OCI-LY7 (cell line): ENCODE results near the gene XRCC5. TPM values are rescaled to one million over a fixed set of nuclear protein-coding genes. Genes with fewer than 3 reads are reported as not detected.

Experiments used
- BruUV-seq: library from RNA; stranded (reverse); fragments of 400-500 nt; replicated peaks from 2 replicates; lab custom pipeline; 2021; lab: Mats Ljungman, UMichigan
- CTCF ChIA-PET: fragments of 300-600 bp; sonication (Branson Sonifier 250); formaldehyde crosslinking; loops from one replicate; lab custom pipeline; 2022; ENCODE audit warnings: antibody characterized with exemption; ENCODE audit not compliant: unreplicated experiment; lab: Charles Lee
- POLR2A ChIA-PET: fragments of 300-600 bp; sonication (Branson Sonifier 250); formaldehyde crosslinking; loops from one replicate; lab custom pipeline; 2022; ENCODE audit warnings: antibody characterized with exemption; lab: Charles Lee
- DNase-seq: peaks from one replicate; pipeline ENCODE4 v3.0.0-alpha.2; 2015; ENCODE audit warnings: low spot score
- H2AFZ ChIP-seq: fragments of 200-600 bp; sonication (generic), shearing (Covaris generic); 2 replicates; pipeline ENCODE4 v1.6.1; 2014; ENCODE audit warnings: mild to moderate bottlenecking, antibody characterized with exemption, low read length, moderate library complexity
- H3K27ac ChIP-seq: fragments of 200-600 bp; sonication (generic); 2 replicates; pipeline ENCODE4 v1.5.1; 2014; ENCODE audit warnings: mixed run types, low read depth, mild to moderate bottlenecking, moderate library complexity, low read length, inconsistent platforms; ENCODE audit not compliant: poor library complexity, severe bottlenecking
- H3K36me3 ChIP-seq: fragments of 200-600 bp; sonication (generic); 2 replicates; pipeline ENCODE4 v1.6.1; 2014; ENCODE audit warnings: mild to moderate bottlenecking, antibody characterized with exemption, low read length, moderate library complexity, mixed read lengths; ENCODE audit not compliant: insufficient read depth
- H3K4me1 ChIP-seq: fragments of 200-600 bp; sonication (generic); 2 replicates; pipeline ENCODE4 v1.5.1; 2014; ENCODE audit warnings: mild to moderate bottlenecking, low read length; ENCODE audit not compliant: insufficient read depth, poor library complexity, severe bottlenecking
- H3K4me2 ChIP-seq: fragments of 200-600 bp; sonication (generic); 2 replicates; pipeline ENCODE4 v1.6.1; 2014; ENCODE audit warnings: mild to moderate bottlenecking, low read length
- H3K4me3 ChIP-seq: fragments of 200-600 bp; sonication (generic); 2 replicates; pipeline ENCODE4 v1.5.1; 2014; ENCODE audit warnings: mild to moderate bottlenecking, low read depth, low read length; ENCODE audit not compliant: poor library complexity, severe bottlenecking
- H3K79me2 ChIP-seq: fragments of 200-600 bp; sonication (generic); 2 replicates; pipeline ENCODE4 v1.6.1; 2016; ENCODE audit warnings: low read depth, mild to moderate bottlenecking, low read length, moderate library complexity, mixed read lengths; ENCODE audit not compliant: insufficient read depth
- H3K9me2 ChIP-seq: fragments of 200-600 bp; sonication (generic); 2 replicates; pipeline ENCODE4 v1.6.1; 2016; ENCODE audit warnings: mild to moderate bottlenecking, low read length, mixed read lengths; ENCODE audit not compliant: insufficient read depth
- H3K9me3 ChIP-seq: fragments of 200-600 bp; sonication (generic); 2 replicates; pipeline ENCODE4 v1.6.1; 2014; ENCODE audit warnings: mild to moderate bottlenecking, mixed run types, low read length, mixed read lengths
- H4K20me1 ChIP-seq: fragments of 200-600 bp; sonication (generic); 2 replicates; pipeline ENCODE4 v1.6.1; 2014; ENCODE audit warnings: mild to moderate bottlenecking, antibody characterized with exemption, low read length, moderate library complexity, mixed read lengths; ENCODE audit not compliant: insufficient read depth
- CTCF ChIP-seq: fragments of 200-600 bp; sonication (generic); conservative IDR thresholded peaks from 2 replicates; pipeline ENCODE4 v1.5.1; 2014; ENCODE audit warnings: mild to moderate bottlenecking, antibody characterized with exemption, low read length, moderate library complexity, mixed read lengths
- EZH2phosphoT487 ChIP-seq: fragments of 200-600 bp; sonication (generic); IDR thresholded peaks from 2 replicates; pipeline ENCODE4 v1.6.1; 2018; ENCODE audit warnings: low read depth, borderline replicate concordance, mild to moderate bottlenecking, mixed run types, antibody characterized with exemption, low read length, moderate library complexity, mixed read lengths
- intact Hi-C: fragments of 100-400 bp; cut with micrococcal nuclease; formaldehyde crosslinking; loops from one replicate; pipeline ENCODE4 v1.10.0; 2022; ENCODE audit not compliant: unreplicated experiment
- total RNA-seq, 2 experiments: library from RNA; depleted of rRNA in 1 of 2; stranded (reverse); fragments of >200 nt in 1 of 2; shearing (Covaris generic) in 1 of 2; gene quantifications; 2 replicates each; pipeline ENCODE4 v1.2.3, GENCODE V29; 2014 to 2022

Gene XRCC5
- total RNA-seq, 2 experiments from 2014 or later = 174 to 344 TPM

- no peak overlapping the region for H2AFZ ChIP-seq
- no peak overlapping the region for H3K4me3 ChIP-seq
- intact Hi-C loops = no loop called here
- no peak for TF ChIP-seq EZH2phosphoT487
- TF ChIP-seq CTCF = no peak
- no TSS peak for BruUV-seq
- ChIA-PET POLR2A (interaction anchor here (0.6 to 2.3 kb wide), 3 partner anchors 8 to 21 kb away, joined by 3 to 9 read pairs (median 5); no protein-coding TSS in a partner anchor), CTCF (no interaction called here)
- H3K36me3 ChIP-seq = peaks cover 98% of the 10 kb centered on the region
- H3K79me2 ChIP-seq = peaks cover 10% of the 10 kb centered on the region
- DNase-seq = no peak
- no peaks in the 10 kb centered on the region for H3K4me1 ChIP-seq
- no peak overlapping the region for H3K27ac ChIP-seq
- no peaks in the 10 kb centered on the region for H3K9me3 ChIP-seq
- no peak overlapping the region for H3K4me2 ChIP-seq
- no peaks in the 10 kb centered on the region for H3K9me2 ChIP-seq
- H4K20me1 ChIP-seq = no peaks in the 10 kb centered on the region; the same call in 1 of the 2 replicates
Measured at GRCh38 chr2:216163518-216163917, 54.4 kb downstream of the XRCC5 start.

- BruUV-seq = no TSS peak
- POLR2A ChIA-PET = interaction anchor here (1.2 to 2.3 kb wide), 3 partner anchors 15 to 23 kb away, joined by 3 to 9 read pairs (median 4); no protein-coding TSS in a partner anchor
- intact Hi-C loops = no loop called here
Measured at GRCh38 chr2:216164087-216164486, 54.9 kb downstream of the XRCC5 start.

More at GRCh38 chr2:216164087-216164486, 54.9 kb downstream of the XRCC5 start:
- DNase-seq = no peak
- TF ChIP-seq EZH2phosphoT487 (no peak), CTCF (no peak)
- H3K4me3 ChIP-seq = no peak overlapping the region
- peaks cover 99% of the 10 kb centered on the region for H3K36me3 ChIP-seq
- CTCF ChIA-PET = no interaction called here
- no peak overlapping the region for H3K4me2 ChIP-seq
- peaks cover 5% of the 10 kb centered on the region for H3K79me2 ChIP-seq
- no peaks in the 10 kb centered on the region for H3K9me2 ChIP-seq
- H3K27ac ChIP-seq = no peak overlapping the region
- H3K9me3 ChIP-seq = no peaks in the 10 kb centered on the region
- no peaks in the 10 kb centered on the region for H3K4me1 ChIP-seq
- no peak overlapping the region for H2AFZ ChIP-seq
- no peaks in the 10 kb centered on the region; the same call in 1 of the 2 replicates for H4K20me1 ChIP-seq
